HG03135 (cell line): Measurements from ENCODE around the gene TOMM34.

Experiments used
- ATAC-seq: cut with Tn5 transposase; IDR thresholded peaks from one replicate; pipeline ENCODE4 v1.9.1; 2021; ENCODE audit warnings: mild to moderate bottlenecking, moderate library complexity; ENCODE audit not compliant: unreplicated experiment

TOMM34 gene

GRCh38 chr20:44963325-44964215, 3.4 kb upstream of the TOMM34 start:
- no peak for ATAC-seq

DNA sequence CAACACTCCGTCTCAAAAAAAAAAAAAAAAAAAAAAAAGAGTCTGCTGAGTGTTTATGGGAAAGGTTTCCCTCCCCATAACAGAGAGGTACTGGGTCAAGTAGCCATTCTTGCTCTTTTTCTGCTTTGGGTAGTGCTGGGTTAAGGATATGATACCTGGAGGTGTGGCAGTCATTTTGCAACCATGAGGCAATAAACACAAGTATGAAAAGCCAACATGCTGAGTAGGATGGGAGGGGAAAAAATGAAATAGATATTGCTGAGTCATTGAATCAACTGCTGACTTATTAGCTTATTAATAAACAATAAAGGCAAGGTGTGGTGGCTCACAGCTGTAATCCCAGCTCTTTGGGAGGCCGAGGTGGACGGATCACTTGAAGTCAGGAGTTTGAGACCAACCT, 2.3 kb upstream of the TOMM34 start:
- no peak for ATAC-seq

- ATAC-seq: no peak
These were observed 1.7 kb upstream of the TOMM34 start for GRCh38 chr20:44961870-44962267.

DNA sequence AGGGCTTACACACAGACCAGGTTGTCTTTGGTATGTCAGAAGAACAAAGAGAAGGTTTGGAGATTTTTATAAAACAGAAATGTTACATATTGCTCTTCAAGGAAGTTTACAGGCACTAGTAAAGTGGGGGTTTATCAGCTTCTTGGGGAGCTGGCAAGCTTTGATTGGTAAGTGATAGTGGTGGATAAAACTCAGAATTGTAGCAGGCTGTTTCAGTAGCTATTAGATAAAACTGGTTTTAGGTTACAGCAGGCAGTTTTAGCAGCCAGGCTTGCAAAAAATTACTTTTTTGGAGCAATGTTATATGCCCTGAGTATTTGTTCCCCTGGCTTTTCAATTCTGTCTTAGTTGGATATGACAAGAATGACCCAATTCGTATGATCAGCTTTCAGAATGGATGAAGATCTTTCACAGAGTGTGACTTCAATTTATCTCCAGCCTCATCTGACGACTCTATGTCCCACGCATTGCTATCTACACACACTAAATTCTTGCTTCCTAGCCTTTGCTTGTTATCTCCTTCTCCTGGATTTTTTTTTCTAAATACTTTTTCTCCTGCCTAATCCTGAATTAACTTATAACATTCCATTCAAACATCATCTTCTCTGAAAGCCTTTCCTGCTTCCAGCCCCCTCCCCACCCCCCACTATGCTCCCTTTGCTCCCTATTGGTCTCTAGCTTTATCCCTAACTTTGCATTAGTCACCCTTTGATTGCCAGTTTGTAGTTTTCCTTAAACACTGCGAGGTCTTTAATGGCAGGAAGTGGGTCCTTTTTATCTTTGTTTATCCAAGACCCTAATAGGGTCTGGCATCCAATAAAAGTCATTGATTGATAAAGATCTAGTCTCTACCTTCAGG, 1.0 kb upstream of the TOMM34 start:
- no peak for ATAC-seq

- no peak for ATAC-seq
These were observed 527 bp downstream of the TOMM34 start for GRCh38 chr20:44959638-44960102.

DNA sequence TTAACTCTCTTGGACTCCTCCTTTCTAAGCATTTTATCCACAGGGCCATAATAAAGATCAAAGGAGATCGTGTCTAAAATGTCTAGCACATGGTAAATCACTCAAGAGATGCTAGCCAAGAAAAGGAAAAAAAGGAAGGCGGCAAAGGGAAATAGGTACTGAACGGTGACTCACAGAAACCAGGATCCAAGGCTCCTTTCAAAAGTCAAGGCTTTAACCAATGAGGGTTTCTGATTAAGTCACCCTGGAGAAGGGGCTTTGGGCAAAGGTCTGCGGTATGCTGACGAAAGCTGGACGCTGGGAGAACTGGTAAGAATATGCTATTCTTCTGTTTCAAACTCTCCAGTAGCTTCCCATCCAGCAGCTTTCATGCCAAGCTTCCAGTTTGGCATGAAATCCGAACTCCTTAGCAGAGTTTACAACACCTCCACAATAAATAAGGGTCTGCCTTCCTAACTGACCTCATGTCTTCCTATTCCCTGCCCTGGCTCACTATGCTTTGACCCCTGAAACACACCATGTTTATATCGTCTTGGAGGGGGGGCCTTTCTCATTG, 1.0 kb downstream of the TOMM34 start:
- no peak for ATAC-seq

DNA sequence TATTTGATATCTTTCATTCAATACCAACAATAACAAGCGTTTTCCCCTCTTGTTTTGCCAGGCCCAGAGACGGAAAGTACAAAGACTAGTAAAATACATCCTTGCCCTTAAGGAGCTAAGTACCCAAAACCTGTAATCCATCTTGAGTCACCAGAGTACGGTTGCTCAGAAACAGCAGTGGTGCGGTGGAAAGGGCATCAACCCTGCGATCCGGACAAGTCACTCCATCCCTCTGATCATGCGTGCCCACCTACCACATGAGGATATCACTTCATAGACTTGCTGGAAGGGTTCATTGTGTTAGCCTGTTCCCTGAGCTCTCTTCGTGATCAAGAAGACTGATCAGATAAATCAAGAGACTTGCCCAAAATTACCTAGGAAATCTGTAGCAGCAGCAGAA, 1.9 kb downstream of the TOMM34 start:
- no peak for ATAC-seq

DNA sequence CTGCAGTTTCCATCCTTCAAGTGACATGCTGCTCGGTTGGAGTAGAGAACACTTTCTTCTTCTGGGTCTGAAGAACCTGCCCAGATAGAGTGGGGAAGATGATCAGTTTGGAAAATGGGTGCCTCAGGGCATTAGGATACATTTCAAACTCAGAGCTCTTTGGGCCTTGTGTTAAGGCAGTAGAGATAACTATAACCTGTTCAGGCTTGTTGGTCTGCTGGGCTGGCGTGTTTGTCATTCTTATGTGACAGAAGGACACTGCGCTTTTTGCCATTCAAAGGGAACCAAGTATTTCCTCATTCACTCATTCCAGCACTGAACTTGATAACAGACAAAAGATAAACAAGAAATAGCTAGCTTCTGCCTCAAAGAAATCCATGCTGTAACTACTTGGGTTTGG, 3.8 kb downstream of the TOMM34 start:
- ATAC-seq: no peak

DNA sequence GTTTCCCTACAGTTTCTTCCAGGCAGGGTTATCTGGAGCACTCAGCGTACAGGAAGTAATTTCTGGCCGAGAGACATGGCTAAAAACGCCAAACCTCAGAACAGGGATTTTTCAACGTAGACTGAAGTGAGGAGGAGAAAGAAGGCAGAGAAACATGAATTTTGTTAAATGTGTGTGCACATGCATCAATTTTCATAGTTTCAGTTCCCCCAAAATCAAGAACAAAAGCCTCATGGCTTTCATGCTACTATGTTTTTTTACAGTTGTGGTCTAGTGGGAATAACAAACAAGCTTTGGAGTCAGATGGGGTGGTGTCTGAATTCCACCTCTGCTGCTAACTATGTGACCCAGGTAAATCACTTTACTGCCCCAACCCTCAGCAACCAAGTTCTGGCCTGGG, 4.9 kb downstream of the TOMM34 start:
- no peak for ATAC-seq

DNA sequence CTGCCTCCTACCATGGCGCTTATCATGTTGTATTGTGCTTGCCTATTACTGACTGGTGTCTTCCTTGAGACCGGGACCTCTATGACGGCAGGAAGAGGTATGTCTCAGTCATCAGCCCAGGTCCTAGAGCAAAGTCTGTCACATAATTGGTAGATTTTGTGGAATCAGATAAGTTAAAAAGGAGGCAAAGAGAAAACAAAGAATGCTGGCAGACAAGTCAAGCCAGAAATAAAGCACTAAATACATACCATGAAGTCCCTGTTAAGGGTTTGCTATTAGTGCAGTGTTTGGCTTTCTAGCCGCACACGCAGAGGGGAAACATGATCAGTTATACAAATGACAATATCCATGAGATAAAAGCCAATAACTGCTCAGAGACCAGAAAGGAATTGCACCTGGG, 6.0 kb downstream of the TOMM34 start:
- no peak for ATAC-seq

DNA sequence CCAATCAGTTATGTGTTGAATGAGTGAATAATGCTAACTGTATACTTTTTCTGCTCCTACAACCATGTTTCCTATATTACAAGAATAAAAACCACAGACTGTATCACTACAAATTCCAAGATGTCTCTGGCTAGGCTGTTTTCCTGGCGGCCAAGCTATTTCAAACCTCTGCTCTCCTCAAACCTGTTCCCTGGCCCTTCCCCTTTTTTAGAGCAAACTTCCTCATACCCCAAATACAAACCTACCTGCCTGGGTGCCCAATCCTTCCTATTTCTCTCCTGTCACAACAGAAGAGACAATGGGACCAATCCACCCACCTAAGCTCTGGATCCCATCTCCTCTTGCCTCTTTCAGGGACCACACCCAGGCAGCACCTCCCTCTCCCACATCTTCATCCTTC, 7.5 kb downstream of the TOMM34 start:
- no peak for ATAC-seq

GRCh38 chr20:44950368-44950767, 9.8 kb downstream of the TOMM34 start:
- no peak for ATAC-seq

DNA sequence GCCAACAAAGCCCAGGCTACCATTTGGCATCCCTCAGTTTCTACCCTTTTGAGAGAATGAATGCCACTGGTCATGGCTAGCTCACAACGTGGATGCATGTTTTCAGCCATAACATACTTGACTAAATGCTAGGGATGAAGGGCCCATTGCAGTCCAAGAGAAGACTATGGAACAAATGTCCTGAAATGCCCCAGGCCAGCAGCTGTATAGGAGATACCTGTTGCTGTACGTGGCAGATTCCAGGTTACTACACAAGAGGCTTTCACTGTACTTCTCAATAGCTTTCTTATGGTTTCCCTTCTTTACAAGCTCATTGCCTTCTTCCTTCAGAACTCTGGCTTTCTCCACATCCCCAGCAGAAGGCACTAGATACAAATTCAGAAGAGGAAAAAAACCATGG, 11.7 kb downstream of the TOMM34 start:
- ATAC-seq: no peak

GRCh38 chr20:44948107-44948506, 12.1 kb downstream of the TOMM34 start:
- no peak for ATAC-seq

GRCh38 chr20:44946271-44946852, 13.8 kb downstream of the TOMM34 start:
- no peak for ATAC-seq

DNA sequence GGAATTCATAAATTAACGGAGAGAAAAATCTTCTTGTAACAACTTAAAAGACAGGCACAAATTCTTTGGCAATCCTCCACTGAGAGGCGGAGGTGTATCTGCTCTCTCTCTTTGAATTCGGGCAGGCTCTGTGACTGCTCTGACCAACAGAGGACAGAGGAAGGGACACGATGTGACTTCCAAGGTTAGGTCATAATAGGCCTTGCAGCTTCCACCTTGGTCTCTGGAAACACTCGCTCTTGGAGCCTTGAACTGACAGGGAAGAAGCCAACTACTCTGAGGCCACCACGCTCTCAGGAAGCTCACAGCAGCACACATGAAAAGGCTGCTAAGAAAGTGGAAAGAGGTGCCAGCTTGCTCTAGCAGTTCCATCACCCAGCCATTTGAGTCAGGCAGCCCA, 14.9 kb downstream of the TOMM34 start:
- ATAC-seq: no peak

DNA sequence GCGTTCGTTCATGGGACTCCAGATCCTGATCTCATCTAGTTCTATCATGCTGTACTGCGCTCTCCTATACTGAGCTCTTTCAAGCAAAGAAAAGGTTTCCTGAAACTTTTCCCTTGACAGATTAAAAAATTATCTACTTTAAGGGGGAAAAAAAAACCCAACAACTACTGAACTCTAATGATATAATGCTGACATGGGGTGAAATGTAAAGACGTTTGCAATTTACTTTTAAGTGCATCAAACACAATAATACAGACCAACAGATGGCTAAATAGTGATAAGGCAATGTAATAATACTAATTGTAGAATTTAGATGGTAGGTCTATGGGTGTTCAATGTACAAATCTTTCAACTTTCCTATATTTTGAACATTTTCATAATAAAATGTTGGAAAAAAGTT, 16.4 kb downstream of the TOMM34 start:
- ATAC-seq: no peak

GRCh38 chr20:44942264-44942973, 17.8 kb downstream of the TOMM34 start:
- ATAC-seq: no peak

GRCh38 chr20:44941120-44941691, 19.0 kb downstream of the TOMM34 start:
- no peak for ATAC-seq

DNA sequence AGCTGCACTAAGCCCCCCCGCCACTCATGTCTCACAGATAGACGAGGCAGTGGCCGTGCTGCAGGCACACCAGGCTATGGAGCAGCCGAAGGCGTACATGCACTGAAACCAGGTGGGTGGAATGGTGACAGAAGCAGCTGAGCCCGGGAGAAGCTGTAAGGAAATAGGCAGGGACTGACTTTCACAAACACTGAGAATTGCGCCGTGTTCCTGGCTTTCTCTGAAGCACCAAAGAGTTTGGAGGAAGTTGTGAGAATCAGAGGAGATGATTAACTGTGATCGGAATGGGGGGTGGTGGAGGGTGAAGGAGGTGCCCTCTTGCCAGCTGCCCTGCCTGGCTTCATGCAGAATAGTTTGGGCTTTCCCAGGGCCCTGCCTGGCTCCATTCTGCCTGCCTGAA, 21.6 kb downstream of the TOMM34 start:
- no peak for ATAC-seq
